CD4-positive, alpha-beta T cell treated with Interleukin-15 for 1 hour (primary cell): ENCODE results near the gene ANKS1B.

Experiments
- DNase-seq: peaks from one replicate; pipeline ENCODE4 v3.0.0-alpha.2; 2020

Gene ANKS1B

DNA sequence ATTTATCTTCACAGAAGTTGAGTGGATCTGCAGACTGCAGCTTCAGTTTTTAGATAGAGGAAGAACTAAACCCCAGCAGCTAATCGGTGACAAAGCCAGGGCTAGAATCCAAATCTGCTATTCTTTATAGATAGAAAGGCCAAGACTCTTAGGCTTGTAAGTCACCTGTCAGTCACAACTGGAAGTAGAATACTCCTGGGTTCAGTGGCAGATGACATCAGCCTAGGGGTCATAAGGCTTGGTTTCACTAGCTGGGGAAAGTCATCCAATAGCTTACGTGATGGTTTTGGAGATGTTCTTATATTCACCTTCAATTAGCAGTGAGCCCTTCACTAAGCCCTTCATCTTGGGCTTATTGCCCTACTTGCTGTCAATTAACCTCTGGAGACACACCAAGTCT is 1246.2 kb downstream of the ANKS1B start:
- no peak for DNase-seq

DNA sequence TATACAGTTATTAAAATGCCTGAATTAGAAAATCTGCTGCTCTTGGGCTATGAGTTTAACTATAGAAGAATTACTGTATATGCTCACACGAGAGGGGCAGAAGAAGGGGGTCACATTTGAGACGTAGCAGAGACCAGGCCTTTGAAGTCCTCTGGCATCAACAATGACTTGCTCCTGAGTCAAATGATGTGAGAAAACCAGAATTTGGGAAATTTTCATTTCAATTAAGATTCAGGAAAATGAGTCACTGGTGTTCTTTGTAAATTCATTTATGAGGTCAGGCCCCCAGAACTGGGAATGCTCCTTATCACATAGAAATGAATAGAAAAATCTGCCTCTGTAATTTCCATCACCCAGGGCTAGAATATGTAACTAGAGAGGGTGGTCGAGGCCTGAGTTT is 1246.7 kb downstream of the ANKS1B start:
- DNase-seq, result no peak

DNA sequence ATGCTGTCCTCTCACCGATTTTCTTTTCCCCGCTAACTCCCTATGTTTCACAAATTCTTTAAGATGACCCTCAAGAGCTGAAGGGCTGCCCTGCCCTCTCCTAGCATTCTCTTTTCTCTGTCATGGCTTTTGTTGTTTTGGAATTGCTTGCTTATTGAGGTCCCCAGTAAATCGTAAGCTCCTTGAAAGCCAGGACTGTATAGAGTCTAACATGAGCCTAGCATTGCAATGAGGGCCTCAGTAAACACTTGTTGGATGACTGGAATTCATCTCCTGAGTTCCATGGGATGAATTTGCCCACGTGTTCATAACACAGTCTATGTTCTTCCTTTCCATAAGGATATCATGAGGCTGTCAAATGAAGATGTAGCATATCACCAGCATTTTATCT is 1247.4 kb downstream of the ANKS1B start:
- DNase-seq, result no peak

DNA sequence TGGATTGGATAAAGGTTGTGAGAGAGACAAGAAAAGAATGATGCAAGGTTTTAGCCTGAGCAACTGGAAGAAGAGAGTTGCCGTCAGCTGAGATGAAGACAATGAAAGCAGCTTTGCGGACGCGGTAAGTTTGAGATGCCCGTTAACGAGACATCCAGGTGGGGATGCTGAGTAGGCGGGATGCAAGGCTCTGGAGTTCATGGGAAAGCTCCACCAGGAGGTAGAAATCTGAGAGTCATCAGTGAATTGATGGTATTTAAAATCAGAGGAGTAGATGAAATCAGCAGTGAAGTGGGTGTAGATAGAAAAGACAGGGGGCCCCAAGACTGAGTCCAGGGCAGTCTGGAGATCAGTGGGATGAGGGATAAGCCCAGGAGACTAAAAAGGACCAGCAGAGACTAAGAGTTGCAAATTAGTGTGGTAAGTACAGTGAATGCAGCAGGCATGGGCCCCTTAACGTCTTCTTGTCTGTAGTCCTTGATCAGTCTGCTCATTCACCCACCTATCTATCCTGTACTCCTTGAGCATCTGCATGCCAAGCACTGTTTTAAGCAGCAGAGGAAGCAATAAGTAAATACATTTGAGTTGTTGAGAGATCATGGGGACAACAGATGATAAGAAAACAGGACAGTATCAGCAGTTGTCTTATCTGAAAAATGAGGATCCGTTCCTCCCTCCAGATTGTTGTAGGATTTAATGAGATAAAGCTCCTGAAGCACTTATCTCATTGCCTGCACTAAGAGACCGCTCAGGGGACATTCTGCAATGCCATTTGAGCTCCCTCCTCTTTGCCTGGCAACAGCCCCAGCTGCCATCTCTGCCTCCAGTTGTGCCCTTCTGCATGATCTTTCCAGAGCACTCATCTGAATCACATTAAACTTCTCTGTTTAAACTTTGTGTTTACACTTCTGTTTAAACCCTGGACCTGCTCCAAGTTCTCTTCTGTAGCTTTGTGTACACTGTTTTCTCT is 1248.1 kb downstream of the ANKS1B start:
- DNase-seq, result no peak

DNA sequence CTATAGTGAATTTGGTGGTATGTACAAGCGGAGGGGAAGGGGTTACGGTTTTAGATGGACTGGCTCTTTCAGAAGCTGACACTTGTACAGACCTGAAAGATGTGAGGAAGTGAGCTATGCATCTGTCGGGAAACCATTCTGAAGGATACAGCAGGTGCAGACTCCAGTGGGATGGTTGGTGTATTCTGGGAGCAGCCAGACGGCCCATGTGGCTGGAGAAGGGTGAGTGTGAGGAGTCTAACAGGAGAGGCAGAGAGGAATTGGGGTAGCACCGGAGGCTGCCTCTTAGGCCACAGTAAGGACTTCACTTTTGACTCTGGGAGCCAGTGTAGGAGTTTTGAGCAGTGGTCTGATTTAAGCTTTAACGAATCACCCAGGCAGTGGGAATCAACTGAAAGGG is 1248.9 kb downstream of the ANKS1B start:
- DNase-seq, result no peak

DNA sequence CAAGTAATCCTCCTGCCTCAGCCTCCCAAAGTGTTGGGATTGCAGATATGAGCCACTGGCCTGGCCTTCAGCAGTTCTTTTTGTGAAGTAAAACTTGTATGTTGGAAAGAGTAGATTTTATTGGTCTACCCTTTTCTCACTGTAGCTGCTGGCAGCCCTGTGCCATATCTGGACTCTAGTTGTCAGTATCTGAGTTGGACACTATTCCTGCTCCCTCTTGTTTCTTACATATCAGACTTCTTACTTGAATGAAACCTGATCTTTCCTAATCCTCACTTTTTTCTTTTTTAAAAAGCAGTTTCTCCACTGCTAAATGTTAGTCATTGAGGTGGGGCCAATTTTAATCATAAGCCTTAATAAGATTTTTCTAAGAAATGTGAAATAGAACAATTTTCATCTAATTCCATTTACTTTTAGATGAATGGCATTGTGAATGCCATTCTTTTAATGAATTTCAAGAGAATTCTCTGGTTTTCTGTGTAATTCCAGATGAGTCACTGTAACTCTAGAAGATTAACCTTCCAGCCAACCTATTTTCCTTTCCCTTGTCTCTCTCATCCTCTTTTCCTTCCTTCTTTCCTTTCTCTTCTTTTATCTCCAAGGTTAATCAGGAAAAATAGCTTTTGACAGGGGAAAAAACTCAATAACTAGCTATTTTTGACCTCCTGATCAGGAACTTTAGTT is 1250.9 kb downstream of the ANKS1B start:
- DNase-seq, result no peak

DNA sequence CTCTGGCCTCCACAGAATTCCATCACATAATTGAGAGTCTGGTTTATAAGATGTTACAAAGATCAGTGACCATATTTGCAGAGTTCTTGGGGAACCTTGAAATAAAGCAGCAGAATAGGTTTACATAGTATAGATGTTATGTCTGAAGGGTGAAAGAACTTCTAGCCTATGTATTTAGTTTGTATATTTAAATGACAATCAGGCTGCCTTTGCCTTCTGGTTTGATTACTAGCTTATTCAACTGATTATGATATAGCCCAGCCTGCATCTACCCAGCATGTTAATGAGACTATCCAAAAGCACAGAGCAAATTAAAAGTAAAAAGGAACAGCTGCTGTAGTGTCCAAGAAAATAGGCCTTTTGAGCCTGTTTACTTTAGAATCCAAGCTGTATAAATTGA is 1254.3 kb downstream of the ANKS1B start:
- no peak for DNase-seq

DNA sequence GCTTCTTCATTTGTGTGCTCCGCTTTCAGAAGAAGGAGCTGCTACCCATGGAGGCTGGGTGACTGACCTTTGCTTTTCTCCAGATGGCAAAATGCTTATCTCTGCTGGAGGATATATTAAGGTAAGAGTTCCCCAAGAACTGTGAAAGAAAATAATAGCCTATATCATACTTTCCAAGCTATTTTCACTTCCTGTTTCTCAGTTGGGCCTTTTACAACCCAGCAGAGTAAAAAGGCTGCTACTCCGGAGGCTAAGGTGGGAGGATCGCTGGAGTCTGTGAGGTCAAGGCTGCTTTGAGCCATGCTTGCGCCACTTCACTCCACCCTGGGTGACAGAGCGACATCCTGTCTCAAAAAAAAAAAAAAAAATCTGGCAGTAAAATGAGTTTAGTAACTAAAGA is 1257.5 kb downstream of the ANKS1B start:
- no peak for DNase-seq

DNA sequence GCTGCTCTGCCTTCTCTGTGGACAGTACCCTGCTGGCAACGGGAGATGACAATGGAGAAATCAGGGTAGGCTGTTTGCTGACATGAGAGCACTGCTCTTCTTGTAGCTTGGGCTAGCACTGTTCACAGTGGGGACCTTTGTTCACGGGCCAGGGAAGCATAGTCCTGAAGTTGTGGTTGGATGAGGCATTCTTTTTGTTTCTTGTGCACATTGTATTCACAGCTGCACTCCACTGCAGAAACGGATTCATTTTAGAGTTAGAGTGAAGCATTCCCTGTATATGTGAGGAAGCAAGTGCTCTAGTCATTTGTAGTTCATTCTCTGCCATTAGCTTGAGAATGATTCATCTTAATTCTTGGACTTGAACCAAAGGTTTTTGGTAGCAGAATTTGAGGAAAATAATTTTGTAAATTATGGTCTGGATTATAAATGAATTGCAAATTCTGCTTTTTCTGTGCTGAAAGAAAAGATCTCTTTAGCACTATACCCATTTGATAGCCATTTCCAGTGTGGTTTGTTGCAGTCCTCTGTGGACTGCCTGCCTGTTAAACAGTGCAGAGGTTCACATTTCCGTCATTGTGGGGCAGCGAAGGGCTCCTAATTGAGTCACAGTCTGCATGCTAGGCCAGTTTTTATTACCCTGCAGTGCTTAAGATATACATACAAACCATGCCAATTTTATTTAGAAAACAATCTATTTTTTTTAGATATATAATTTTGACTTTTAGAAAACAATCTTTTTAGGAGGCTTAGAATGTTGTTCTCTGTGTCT is 1259.1 kb downstream of the ANKS1B start:
- DNase-seq, result no peak

DNA sequence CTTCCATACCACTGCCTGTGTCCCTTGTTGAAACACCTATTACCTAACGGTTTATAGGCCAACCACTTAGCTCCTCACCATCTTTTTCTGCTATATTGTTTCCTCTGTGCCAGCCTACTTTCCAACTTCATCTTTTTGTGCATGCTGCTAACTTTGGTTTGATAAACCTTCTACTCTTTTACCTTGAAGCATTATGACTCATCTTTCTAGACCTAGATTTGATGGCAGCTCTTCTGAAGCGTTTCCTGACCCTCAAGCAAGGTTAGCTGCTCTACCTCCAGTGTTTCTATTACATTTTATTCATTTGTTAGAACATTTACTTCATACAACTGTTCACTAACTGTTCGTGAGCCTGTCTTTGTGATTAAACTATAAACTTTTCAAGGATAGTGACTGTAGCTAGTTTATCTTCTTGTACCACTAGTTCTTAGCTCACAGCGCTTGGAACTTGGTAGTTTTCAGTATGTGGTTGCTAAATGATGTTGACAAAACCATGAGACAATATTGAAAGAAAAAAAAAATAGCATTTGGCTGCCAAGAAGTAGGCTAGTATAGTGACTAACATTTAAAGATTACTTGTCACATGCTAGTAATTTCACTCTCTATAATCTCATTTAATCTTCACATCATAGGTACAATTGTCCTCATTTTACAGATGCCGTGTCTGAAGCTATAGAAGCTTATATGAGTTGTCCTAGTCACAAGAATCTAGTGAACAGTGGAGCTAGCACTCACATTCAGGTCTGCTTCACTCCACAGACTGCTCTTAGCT is 1260.2 kb downstream of the ANKS1B start:
- no peak for DNase-seq

DNA sequence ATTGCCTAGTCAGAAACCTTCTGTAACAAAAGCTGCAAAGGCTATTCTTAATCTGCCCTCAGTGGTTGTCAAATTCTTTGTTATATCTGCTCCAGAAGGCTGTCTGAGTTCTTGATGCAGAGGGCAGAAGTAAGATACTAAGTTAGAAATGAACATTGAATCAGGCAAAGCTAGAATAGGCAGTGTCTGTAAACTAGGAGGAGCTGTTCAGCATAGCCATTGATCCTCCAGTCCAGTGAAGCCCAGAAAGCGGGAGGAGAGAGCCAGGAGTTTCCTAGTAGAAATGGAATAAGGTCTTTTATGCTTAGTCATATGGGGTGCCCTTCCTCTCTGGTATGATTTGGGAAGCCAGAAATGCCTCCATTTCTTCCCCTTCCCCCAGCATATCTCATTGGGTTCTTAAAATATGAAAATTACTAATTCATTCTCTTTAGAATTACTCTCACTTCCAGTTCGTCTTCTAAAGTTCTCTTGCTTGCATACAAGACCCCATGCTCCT is 1263.5 kb downstream of the ANKS1B start:
- DNase-seq, result no peak

DNA sequence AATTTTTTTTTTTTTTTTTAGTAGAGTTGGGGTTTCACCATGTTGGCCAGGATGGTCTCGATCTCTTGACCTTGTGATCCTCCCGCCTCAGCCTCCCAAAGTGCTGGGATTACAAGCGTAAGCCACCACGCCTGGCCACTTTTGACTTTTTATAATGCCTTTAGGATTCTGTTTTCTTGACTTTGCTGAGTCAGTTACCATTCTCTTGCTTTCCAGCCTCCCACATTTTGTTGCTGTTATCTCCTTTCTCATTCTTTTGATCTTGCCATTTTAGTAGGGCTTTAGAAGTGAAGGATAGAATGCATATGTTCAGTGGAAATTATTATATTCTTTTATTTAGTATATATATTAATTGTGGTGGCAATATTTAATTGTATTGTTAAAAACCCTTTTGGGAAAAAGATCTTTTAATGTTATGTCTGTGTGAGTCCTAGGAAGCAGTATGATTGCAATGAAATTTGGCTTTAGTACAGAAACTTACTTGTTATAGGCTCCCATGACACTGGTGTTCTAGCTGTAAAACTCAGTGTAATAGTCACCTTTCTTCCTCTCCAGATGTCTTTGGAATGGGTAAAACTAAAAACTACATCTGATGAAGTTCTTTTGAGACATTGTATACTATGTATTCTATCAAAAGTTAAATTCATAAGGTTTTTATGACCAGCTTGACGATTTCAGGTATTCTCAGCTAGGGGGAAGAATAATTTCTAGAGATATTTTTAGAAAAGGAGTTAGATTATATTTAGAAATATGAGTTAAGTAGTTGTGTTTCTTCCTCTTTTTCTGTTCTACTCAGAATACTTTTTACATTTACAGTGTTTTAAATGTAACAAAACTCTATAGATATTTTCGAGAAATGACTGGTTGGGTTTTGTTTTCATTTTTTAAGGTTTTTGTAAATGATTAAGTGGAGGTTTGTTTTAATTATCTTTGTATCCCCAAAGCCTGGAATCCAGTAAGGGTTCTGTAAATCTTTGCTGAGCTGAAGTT is 1264.9 kb downstream of the ANKS1B start:
- no peak for DNase-seq

DNA sequence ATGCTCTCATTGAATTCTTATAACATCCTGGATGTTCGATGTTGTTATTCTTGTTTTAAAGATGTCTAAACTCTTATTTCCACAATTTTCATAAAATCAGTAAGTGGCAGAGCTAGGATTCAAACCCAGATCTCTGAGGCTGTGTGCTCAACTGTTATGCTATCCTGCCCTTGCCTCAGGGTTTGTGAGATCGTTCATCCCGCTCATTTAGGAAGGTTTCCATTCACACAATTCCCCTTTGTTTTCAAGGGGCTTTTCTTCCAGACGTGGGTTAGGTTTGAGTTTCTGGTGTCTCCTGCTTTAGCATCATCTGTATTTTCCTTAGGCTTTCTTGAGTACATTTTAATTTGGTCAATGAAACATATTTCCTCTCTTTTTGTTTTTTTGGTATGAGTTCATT is 1270.3 kb downstream of the ANKS1B start:
- DNase-seq, result no peak

DNA sequence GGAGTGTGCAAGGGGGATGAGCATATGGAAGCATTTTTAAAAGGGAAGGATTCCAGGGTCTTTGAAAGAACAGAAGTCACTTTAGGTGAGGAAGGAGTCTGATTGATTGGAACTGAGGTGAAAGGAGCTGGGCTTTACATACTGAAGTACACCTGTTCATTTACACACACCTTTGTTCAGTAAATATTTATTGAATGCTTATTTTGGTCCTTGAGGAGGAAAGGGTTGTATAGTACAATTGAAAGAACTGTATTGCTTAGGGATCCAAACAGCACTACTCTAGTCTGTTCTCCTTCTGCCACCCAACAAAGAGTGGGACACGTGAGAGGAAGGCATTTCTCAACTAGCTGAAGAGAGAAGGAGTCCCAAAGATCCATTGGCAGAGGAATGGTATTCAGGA is 1275.7 kb downstream of the ANKS1B start:
- no peak for DNase-seq

DNA sequence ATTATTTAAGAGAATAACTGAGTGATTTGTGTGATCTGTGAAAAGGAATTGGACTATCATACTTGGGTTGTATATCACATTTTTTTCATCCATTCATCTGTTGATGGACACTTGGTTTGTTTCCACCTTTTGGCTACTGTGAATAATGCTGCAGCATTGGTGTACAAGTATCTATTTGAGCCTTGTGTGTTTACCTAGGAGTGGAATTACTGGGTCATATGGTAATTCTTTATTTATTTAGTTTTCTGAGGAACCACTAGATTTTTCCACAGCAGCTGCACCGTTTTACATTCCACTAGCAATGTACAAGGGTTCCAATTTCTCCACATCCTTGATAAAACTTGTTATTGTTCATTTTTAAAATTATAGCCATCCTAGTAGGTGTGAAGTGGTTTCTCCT is 1283.6 kb downstream of the ANKS1B start:
- no peak for DNase-seq

DNA sequence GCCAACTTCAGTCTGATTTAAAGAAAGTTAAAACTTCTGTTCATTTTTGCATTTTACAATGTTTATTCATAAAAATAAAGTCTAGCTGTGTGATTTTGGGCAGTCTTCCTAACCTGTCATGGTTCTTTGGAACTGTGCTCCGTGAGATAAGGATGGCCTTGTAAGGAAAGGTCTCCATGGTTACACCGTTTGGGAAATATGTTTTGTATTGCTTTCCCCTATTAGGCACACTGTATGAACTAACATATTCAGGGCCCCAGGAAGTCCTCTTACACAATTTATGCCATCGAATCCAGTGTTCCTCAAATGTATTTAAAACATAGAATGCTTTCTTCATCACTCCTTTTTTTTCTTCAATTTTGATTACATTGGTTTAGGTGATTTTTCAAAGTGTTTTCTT is 1285.2 kb downstream of the ANKS1B start:
- no peak for DNase-seq

DNA sequence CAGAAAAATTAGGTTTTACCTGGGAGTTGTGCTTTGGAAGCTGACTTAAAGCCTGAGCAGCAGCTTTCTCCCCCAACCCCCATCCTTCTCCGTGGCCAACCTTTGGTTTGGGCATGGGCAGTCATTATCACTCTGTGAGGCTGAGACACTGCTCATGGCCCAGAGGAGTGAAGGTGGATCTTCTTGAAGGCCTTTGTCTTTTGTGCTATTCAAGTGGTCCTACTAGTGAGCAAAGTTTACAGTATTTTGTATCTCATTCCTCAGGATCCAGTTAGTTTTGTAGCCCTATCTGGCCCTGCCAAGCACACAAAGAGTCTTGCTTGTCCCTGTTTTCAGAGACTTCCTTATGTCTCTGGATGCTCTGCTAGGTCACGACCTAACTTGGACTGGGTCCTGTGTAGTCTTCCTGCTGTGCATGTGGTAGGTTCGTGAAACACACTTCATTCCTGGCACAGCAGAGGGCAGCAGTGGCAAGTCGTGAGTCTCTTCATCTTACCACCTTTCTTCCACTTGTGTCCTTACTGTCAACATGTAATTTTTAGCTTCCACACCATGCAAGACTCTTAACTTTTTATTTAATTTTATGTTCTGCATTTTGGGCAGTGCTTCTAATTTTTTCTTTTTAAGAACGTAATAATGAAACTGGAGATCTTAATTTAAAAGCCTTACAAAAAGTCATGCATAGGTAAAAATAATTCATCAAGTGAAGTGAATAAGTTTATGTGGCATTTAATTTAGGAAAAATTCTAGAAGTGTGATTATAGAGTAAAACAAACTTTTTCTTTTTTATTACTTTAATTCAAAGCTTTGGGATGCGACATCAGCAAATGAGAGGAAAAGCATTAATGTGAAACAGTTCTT is 1285.9 kb downstream of the ANKS1B start:
- peak; percentile 43 for DNase-seq

DNA sequence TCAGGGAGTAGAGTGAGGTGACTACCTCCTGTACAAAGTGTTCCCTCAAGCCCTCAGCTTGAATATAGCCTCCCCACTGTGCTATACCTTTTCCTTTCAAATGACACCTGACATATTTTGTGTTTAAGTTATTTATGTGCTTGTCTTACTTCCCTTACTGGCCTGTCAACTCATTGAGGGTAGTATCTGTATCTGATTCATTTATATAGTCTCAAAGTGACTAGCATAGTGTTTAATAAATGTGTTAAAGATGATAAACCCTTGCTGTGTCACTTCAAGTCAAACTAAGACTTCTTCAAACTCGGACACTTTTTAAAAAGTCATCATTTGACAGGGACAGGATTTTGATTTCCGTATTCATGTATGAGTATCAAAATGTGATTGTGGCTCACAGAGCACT is 1287.5 kb downstream of the ANKS1B start:
- DNase-seq, result no peak

DNA sequence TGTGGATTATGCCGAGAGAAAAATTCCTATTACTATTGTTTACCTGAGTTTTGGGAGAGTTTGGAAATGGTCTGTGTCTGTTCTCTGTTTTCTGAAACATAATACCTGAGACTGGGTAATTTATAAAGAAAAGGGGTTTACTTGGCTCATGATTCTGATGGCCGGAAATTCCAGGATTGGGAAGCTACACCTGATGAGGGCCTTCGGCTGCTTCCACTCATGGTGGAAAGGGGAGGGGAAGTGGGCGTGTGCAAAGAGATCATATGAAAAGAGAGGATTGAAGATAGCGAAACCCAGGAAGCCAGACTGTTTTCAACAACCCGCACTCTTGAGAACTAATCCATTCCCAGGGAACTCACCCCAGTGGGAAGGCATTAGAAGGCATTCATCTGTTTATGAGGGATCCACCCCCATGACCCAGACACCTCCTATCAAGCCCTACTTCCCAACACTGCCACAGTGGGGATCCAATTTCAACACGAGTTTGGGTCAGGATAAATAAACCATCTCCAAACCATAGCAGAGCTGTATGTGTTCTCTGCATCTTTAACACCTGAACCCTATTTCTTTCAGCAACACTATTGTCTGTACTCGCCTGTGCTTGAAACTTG is 1288.6 kb downstream of the ANKS1B start:
- no peak for DNase-seq

DNA sequence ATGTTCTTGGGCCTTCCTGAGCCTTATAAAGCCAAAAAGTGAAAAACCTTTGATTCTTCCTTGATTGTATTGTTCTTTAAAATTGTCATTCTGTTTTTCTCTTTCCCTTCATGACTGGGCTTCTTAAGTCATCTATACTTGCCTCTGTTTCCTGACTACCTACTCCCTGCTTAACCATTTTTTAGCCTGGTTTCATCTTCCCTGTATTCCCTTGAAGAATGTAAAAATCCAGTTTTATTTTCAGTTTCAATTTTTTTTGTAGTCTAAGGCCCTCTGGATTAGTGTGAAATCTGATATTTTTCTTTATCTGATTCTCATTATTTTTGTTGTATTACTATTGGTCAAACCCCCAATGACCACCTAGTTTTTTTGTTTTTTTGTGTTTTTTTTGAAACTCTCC is 1293.4 kb downstream of the ANKS1B start:
- DNase-seq, result no peak
